Measurements from ENCODE around the gene JPH4. TPM values are rescaled to one million over a fixed set of nuclear protein-coding genes. Genes with fewer than 3 reads are reported as not detected.

The JPH4 gene
- total RNA-seq, 2 experiments from 2014 or later, result not detected

Other genes starting within 250 kb of the JPH4 start
- gene SLC22A17, start 225.9 kb downstream of the JPH4 start, total RNA-seq (2014; rRNA removed; shearing (Covaris generic)), result not detected in 2 replicates
- not detected in 2 replicates for gene SLC22A17, start 225.9 kb downstream of the JPH4 start, total RNA-seq (2022)
- gene EFS, start 213.6 kb downstream of the JPH4 start, total RNA-seq (2014; rRNA removed; shearing (Covaris generic)), result not detected in 2 replicates
- not detected in 2 replicates for gene EFS, start 213.6 kb downstream of the JPH4 start, total RNA-seq (2022)
- gene IL25, start 206.0 kb downstream of the JPH4 start, total RNA-seq (2014; rRNA removed; shearing (Covaris generic)), result not detected in 2 replicates
- not detected in 2 replicates for gene IL25, start 206.0 kb downstream of the JPH4 start, total RNA-seq (2022)
- gene CMTM5, start 201.7 kb downstream of the JPH4 start, total RNA-seq (2014; rRNA removed; shearing (Covaris generic)), result not detected in 2 replicates
- not detected in 2 replicates for gene CMTM5, start 201.7 kb downstream of the JPH4 start, total RNA-seq (2022)
- not detected in 2 replicates for gene MYH6, start 170.5 kb downstream of the JPH4 start, total RNA-seq (2014; rRNA removed; shearing (Covaris generic))
- gene MYH6, start 170.5 kb downstream of the JPH4 start, total RNA-seq (2022), result not detected in 2 replicates
- not detected in 2 replicates for gene MYH7, start 143.1 kb downstream of the JPH4 start, total RNA-seq (2014; rRNA removed; shearing (Covaris generic))
- not detected in 2 replicates for gene MYH7, start 143.1 kb downstream of the JPH4 start, total RNA-seq (2022)
- 53.6 and 87.1 TPM in 2 replicates for gene NGDN, start 109.1 kb downstream of the JPH4 start, total RNA-seq (2014; rRNA removed; shearing (Covaris generic))
- 48.7 and 57.5 TPM in 2 replicates for gene NGDN, start 109.1 kb downstream of the JPH4 start, total RNA-seq (2022)
- 0.60 and 0.62 TPM in 2 replicates for gene ZFHX2, start 27.0 kb downstream of the JPH4 start, total RNA-seq (2014; rRNA removed; shearing (Covaris generic))
- 1.2 and 1.8 TPM in 2 replicates for gene ZFHX2, start 27.0 kb downstream of the JPH4 start, total RNA-seq (2022)
- gene THTPA, start 22.5 kb downstream of the JPH4 start, total RNA-seq (2014; rRNA removed; shearing (Covaris generic)), result 20.9 and 28.6 TPM in 2 replicates
- gene THTPA, start 22.5 kb downstream of the JPH4 start, total RNA-seq (2022), result 15.4 and 16.9 TPM in 2 replicates
- 110 and 129 TPM in 2 replicates for gene AP1G2, start 11.0 kb downstream of the JPH4 start, total RNA-seq (2014; rRNA removed; shearing (Covaris generic))
- 209 and 235 TPM in 2 replicates for gene AP1G2, start 11.0 kb downstream of the JPH4 start, total RNA-seq (2022)
- not detected in 2 replicates for gene DHRS2, start 57.6 kb upstream of the JPH4 start, total RNA-seq (2014; rRNA removed; shearing (Covaris generic))
- not detected in 2 replicates for gene DHRS2, start 57.6 kb upstream of the JPH4 start, total RNA-seq (2022)

Data from OCI-LY7 (cell line).